Fibroblast of lung (primary cell): ENCODE measurements around the gene KCP. TPM values are rescaled to one million over a fixed set of nuclear protein-coding genes. Genes with fewer than 3 reads are reported as not detected.

Experiments
- DNase-seq, 2 donors: peaks; one replicate each; pipeline versions ENCODE4 v3.0.0 to v3.0.0-alpha.2; 2010; ENCODE audit warnings: low read depth in 2 of 2
- H2AFZ ChIP-seq: 2 replicates; pipeline ENCODE4 v1.5.1; 2012; ENCODE audit warnings: low read length, control low read depth, inconsistent platforms
- H3K27ac ChIP-seq: 2 replicates; pipeline ENCODE4 v1.5.1; 2011; ENCODE audit warnings: low read length, control low read depth; ENCODE audit not compliant: insufficient read depth
- H3K27me3 ChIP-seq: 2 replicates; pipeline ENCODE4 v1.5.1; 2011; ENCODE audit warnings: mild to moderate bottlenecking, low read length; ENCODE audit not compliant: control insufficient read depth, insufficient read depth
- H3K36me3 ChIP-seq: 2 replicates; pipeline ENCODE4 v1.5.1; 2011; ENCODE audit warnings: low read length; ENCODE audit not compliant: control insufficient read depth, insufficient read depth
- H3K4me1 ChIP-seq: 2 replicates; pipeline ENCODE4 v1.5.1; 2011; ENCODE audit warnings: low read length; ENCODE audit not compliant: control insufficient read depth, insufficient read depth; ENCODE audit errors: extremely low read depth
- H3K4me2 ChIP-seq: 2 replicates; pipeline ENCODE4 v1.5.1; 2011; ENCODE audit warnings: low read length, control low read depth; ENCODE audit not compliant: insufficient read depth; ENCODE audit errors: extremely low read depth
- H3K4me3 ChIP-seq, 4 experiments: fragments of 200-600 bp in 1 of 4; sonication (generic) in 1 of 4; replicated peaks in 1 of 4; 2 replicates each; pipeline ENCODE4 v1.5.1; 2011 to 2016; ENCODE audit warnings: low read length in 4 of 4, low read depth in 3 of 4, mild to moderate bottlenecking in 3 of 4, control low read depth in 2 of 4, inconsistent platforms in 1 of 4, mixed read lengths in 1 of 4; ENCODE audit not compliant: insufficient read depth in 1 of 4; ENCODE audit errors: control extremely low read depth in 1 of 4
- H3K79me2 ChIP-seq: 2 replicates; pipeline ENCODE4 v1.5.1; 2012; ENCODE audit warnings: mild to moderate bottlenecking, low read length, inconsistent platforms; ENCODE audit not compliant: control insufficient read depth, insufficient read depth
- H3K9ac ChIP-seq: 2 replicates; pipeline ENCODE4 v1.5.1; 2011; ENCODE audit warnings: mild to moderate bottlenecking, low read length, control low read depth; ENCODE audit not compliant: insufficient read depth
- H3K9me3 ChIP-seq: 2 replicates; pipeline ENCODE4 v1.5.1; 2012; ENCODE audit warnings: low read depth, low read length; ENCODE audit not compliant: control insufficient read depth, insufficient read depth
- H4K20me1 ChIP-seq: 2 replicates; pipeline ENCODE4 v1.5.1; 2011; ENCODE audit warnings: low read length; ENCODE audit not compliant: control insufficient read depth, insufficient read depth; ENCODE audit errors: extremely low read depth
- CTCF ChIP-seq, 2 donors: IDR thresholded peaks in 1 of 2; conservative IDR thresholded peaks in 1 of 2; 1 replicate in 1 of 2; 2 replicates in 1 of 2; pipeline ENCODE4 v1.5.1; 2011 to 2012; ENCODE audit warnings: low read length in 2 of 2, control low read depth in 1 of 2, inconsistent platforms in 1 of 2, low read depth in 1 of 2, mild to moderate bottlenecking in 1 of 2
- EZH2 ChIP-seq: IDR thresholded peaks from 2 replicates; pipeline ENCODE4 v1.5.1; 2012; ENCODE audit warnings: low read length, control low read depth, mild to moderate bottlenecking; ENCODE audit errors: missing control alignments
- polyA plus RNA-seq, 2 donors: library from polyadenylated mRNA; depleted of rRNA in 1 of 2; stranded (reverse) in 1 of 2; unstranded in 1 of 2; fragments of >200 nt; gene quantifications; 2 replicates each; pipeline ENCODE4 v1.2.1, GENCODE V29; 2011 to 2012; ENCODE audit warnings: missing spikeins in 1 of 2
- total RNA-seq: library from RNA; depleted of rRNA; stranded (reverse); fragments of >200 nt; gene quantifications from 2 replicates; pipeline ENCODE4 v1.2.1, GENCODE V29; 2014

Gene KCP
- total and polyA plus RNA-seq, 2 donors (not counting 1 experiment from before 2014, with no cell fraction given), result 0.08 to 0.50 TPM

DNA sequence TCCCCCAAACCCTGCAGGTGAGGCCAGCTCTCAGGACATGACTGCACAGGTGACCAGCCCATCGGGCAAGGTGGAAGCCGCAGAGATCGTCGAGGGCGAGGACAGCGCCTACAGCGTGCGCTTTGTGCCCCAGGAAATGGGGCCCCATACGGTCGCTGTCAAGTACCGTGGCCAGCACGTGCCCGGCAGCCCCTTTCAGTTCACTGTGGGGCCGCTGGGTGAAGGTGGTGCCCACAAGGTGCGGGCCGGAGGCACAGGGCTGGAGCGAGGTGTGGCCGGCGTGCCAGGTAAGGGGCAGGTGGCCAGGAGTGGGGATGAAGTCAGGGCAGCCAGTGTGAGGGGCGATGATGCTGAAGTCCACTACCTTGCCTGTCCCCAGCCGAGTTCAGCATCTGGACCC lies 56.1 kb downstream of the KCP start:
- no peaks in the 10 kb centered on the region for H3K9me3 ChIP-seq
- no peak overlapping the region for H3K27ac ChIP-seq
- H4K20me1 ChIP-seq, result peaks cover 2% of the 10 kb centered on the region
- H3K27me3 ChIP-seq, result no peaks in the 10 kb centered on the region
- H3K4me3 ChIP-seq, result no peak overlapping the region
- no peak for DNase-seq
- no peak overlapping the region for H3K4me2 ChIP-seq
- H3K9ac ChIP-seq, result no peak overlapping the region
- TF ChIP-seq CTCF (conservative IDR thresholded peaks at IDR 0.05 in 1 of 2, IDR thresholded peaks at IDR 0.05 in 1 of 2; ENCODE audit: low read depth in 1 of 2, low read length in 2 of 2) (no peak), EZH2 (no peak)
- no peaks in the 10 kb centered on the region for H3K79me2 ChIP-seq
- H3K36me3 ChIP-seq, result peaks cover 71% of the 10 kb centered on the region
- H3K4me1 ChIP-seq, result no peaks in the 10 kb centered on the region
- H2AFZ ChIP-seq, result no peak overlapping the region

GRCh38 chr7:128853799-128854198 lies 56.7 kb downstream of the KCP start:
- Histone ChIP-seq H3K4me2 (no peak overlapping the region), H3K9ac (no peak overlapping the region), H4K20me1 (peaks cover 2% of the 10 kb centered on the region), H3K4me1 (no peaks in the 10 kb centered on the region), H3K79me2 (no peaks in the 10 kb centered on the region), H3K36me3 (peaks cover 68% of the 10 kb centered on the region), H3K9me3 (no peaks in the 10 kb centered on the region), H3K4me3 (no peak overlapping the region), H2AFZ (no peak overlapping the region), H3K27me3 (no peaks in the 10 kb centered on the region), H3K27ac (no peak overlapping the region)
- no peak for DNase-seq
- TF ChIP-seq CTCF (conservative IDR thresholded peaks at IDR 0.05 in 1 of 2, IDR thresholded peaks at IDR 0.05 in 1 of 2; ENCODE audit: low read depth in 1 of 2, low read length in 2 of 2) (no peak), EZH2 (no peak)

GRCh38 chr7:128852537-128853254 lies 57.8 kb downstream of the KCP start:
- H4K20me1 ChIP-seq, result peaks cover 2% of the 10 kb centered on the region
- H3K4me3 ChIP-seq, result no peak overlapping the region
- no peak overlapping the region for H2AFZ ChIP-seq
- no peak overlapping the region for H3K27ac ChIP-seq
- TF ChIP-seq EZH2 (no peak), CTCF (conservative IDR thresholded peaks at IDR 0.05 in 1 of 2, IDR thresholded peaks at IDR 0.05 in 1 of 2; ENCODE audit: low read depth in 1 of 2, low read length in 2 of 2) (no peak)
- no peaks in the 10 kb centered on the region for H3K9me3 ChIP-seq
- H3K27me3 ChIP-seq, result no peaks in the 10 kb centered on the region
- no peak overlapping the region for H3K9ac ChIP-seq
- no peaks in the 10 kb centered on the region for H3K79me2 ChIP-seq
- H3K4me1 ChIP-seq, result no peaks in the 10 kb centered on the region
- no peak for DNase-seq
- H3K36me3 ChIP-seq, result peaks cover 70% of the 10 kb centered on the region
- H3K4me2 ChIP-seq, result no peak overlapping the region
